ENCODE data around the gene WASF3. TPM values are rescaled to one million over a fixed set of nuclear protein-coding genes. Genes with fewer than 3 reads are reported as not detected.

WASF3 gene
- total RNA-seq, 1 experiment from 2014 or later, result 2.6 TPM

DNA sequence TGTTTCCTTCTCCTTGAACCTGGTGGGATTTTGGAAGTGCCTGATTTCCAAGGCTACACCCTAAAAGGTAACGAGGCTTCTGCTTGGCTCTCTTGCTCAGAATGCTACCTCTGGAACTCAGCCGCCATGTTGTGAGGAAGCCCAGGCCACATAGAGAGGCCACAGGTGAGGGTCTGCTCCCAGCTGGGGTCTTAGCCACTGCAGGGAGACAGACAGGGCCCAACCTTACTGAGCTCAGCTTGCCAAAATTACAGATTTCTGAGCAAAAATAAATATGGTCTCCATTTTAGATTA lies 141.7 kb downstream of the WASF3 start:
- Histone ChIP-seq H4K20me1 (ENCODE audit: low read length) (no peaks in the 10 kb centered on the region), H3K4me3 (ENCODE audit: low read length) (no peak overlapping the region), H3F3A (ENCODE audit: low read length, unreplicated experiment) (no peaks in the 10 kb centered on the region), H3K36me3 (ENCODE audit: low read depth, low read length) (no peaks in the 10 kb centered on the region), H3K27ac (ENCODE audit: low read length) (no peak overlapping the region), H3K79me2 (ENCODE audit: low read length) (no peaks in the 10 kb centered on the region), H3K9me2 (replicated peaks; ENCODE audit: low read length) (no peaks in the 10 kb centered on the region), H3K9ac (ENCODE audit: low read length) (no peak overlapping the region), H3K9me3 (ENCODE audit: low read length) (no peaks in the 10 kb centered on the region), H3K4me1 (ENCODE audit: insufficient read depth, low read length) (peaks cover 5% of the 10 kb centered on the region; the same call in 1 of the 2 replicates), H3K27me3 (ENCODE audit: low read length) (peaks cover 20% of the 10 kb centered on the region), H3K4me2 (ENCODE audit: low read length) (no peak overlapping the region), H2AFZ (ENCODE audit: low read length) (no peak overlapping the region)
- TF ChIP-seq EZH2 (IDR thresholded peaks at IDR 0.05; ENCODE audit: low read length, unreplicated experiment) (no peak), EZH2phosphoT487 (IDR thresholded peaks at IDR 0.05; ENCODE audit: borderline replicate concordance, low read length) (no peak)
- TF ChIP-seq, protein P1, sequence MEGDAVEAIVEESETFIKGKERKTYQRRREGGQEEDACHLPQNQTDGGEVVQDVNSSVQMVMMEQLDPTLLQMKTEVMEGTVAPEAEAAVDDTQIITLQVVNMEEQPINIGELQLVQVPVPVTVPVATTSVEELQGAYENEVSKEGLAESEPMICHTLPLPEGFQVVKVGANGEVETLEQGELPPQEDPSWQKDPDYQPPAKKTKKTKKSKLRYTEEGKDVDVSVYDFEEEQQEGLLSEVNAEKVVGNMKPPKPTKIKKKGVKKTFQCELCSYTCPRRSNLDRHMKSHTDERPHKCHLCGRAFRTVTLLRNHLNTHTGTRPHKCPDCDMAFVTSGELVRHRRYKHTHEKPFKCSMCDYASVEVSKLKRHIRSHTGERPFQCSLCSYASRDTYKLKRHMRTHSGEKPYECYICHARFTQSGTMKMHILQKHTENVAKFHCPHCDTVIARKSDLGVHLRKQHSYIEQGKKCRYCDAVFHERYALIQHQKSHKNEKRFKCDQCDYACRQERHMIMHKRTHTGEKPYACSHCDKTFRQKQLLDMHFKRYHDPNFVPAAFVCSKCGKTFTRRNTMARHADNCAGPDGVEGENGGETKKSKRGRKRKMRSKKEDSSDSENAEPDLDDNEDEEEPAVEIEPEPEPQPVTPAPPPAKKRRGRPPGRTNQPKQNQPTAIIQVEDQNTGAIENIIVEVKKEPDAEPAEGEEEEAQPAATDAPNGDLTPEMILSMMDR (conservative IDR thresholded peaks at IDR 0.05; ENCODE audit: low read depth, low read length), result no peak
- no TSS peak for BruUV-seq (replicated peaks)
- ATAC-seq (no peak), DNase-seq (no peak)
- CTCF ChIA-PET, result interaction anchor here (1.0 to 1.3 kb wide), 5 partner anchors 70 to 514 kb away, joined by 3 to 34 read pairs (median 4); no protein-coding TSS in a partner anchor
- POLR2A ChIA-PET (ENCODE audit: unreplicated experiment), result no interaction called here
- intact Hi-C loops (cut with micrococcal nuclease), result loop anchor here (5.0 kb wide), 1 partner anchor 202 kb away; no protein-coding TSS in a partner anchor

DNA sequence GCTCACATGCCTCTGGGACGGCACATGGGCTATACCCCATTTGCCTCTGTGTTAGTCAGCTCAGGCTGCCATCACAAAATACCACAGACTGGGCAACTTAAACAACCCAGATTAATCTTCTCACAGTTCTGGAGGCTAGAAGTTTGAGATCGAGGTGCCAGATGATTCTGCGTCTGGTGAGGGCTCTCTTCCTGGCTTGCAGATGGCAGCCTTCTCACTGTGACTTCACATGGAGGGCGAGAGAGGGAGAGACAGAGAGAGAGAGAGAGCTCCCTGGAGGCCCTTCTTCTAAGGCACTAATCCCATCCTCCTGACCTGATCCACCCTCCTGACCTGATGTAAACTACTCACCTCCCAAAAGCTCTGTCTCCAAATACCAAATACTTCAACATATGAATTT lies 148.1 kb downstream of the WASF3 start:
- TF ChIP-seq EZH2 (IDR thresholded peaks at IDR 0.05; ENCODE audit: low read length, unreplicated experiment) (no peak), EZH2phosphoT487 (IDR thresholded peaks at IDR 0.05; ENCODE audit: borderline replicate concordance, low read length) (no peak)
- TF ChIP-seq, protein P1 (conservative IDR thresholded peaks at IDR 0.05; ENCODE audit: low read depth, low read length), result no peak
- Histone ChIP-seq H3K4me1 (ENCODE audit: insufficient read depth, low read length) (no peaks in the 10 kb centered on the region), H3F3A (ENCODE audit: low read length, unreplicated experiment) (no peaks in the 10 kb centered on the region), H3K9ac (ENCODE audit: low read length) (no peak overlapping the region), H3K9me2 (replicated peaks; ENCODE audit: low read length) (no peaks in the 10 kb centered on the region), H4K20me1 (ENCODE audit: low read length) (no peaks in the 10 kb centered on the region), H3K4me3 (ENCODE audit: low read length) (no peak overlapping the region), H3K36me3 (ENCODE audit: low read depth, low read length) (no peaks in the 10 kb centered on the region), H3K9me3 (ENCODE audit: low read length) (no peaks in the 10 kb centered on the region), H3K79me2 (ENCODE audit: low read length) (no peaks in the 10 kb centered on the region), H3K27ac (ENCODE audit: low read length) (no peak overlapping the region), H3K27me3 (ENCODE audit: low read length) (peaks cover 27% of the 10 kb centered on the region), H2AFZ (ENCODE audit: low read length) (no peak overlapping the region), H3K4me2 (ENCODE audit: low read length) (no peak overlapping the region)
- intact Hi-C loops (cut with micrococcal nuclease), result loop anchor here (5.0 kb wide), 1 partner anchor 167 kb away; no protein-coding TSS in a partner anchor
- DNase-seq (no peak), ATAC-seq (no peak)
- CTCF ChIA-PET, result no interaction called here
- POLR2A ChIA-PET (ENCODE audit: unreplicated experiment), result no interaction called here
- no TSS peak for BruUV-seq (replicated peaks)

DNA sequence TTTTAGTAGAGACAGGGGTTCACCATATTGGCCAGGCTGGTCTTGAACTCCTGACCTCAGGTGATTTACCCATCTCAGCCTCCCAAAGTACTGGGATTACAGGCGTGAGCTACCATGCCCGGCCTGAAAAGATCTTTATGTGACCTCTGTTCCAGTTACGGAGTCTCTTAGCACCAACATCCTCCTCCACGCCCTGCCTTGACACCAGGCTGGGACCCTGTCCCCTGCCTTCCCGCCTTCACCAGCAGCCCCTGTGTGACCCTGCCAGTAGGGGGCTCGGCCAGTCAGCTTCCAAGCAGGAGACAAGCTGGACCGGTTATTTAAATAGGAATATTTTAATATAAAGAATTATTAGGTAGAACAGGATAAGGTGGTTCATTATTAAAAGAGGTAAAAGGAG lies 148.9 kb downstream of the WASF3 start:
- H4K20me1 ChIP-seq (ENCODE audit: low read length), result no peaks in the 10 kb centered on the region
- no peak for DNase-seq
- H3K36me3 ChIP-seq (ENCODE audit: low read depth, low read length), result no peaks in the 10 kb centered on the region
- no peak overlapping the region for H3K27ac ChIP-seq (ENCODE audit: low read length)
- intact Hi-C loops (cut with micrococcal nuclease), result loop anchor here (5.0 kb wide), 1 partner anchor 166 kb away; no protein-coding TSS in a partner anchor
- ChIA-PET CTCF (no interaction called here), POLR2A (ENCODE audit: unreplicated experiment) (no interaction called here)
- no peaks in the 10 kb centered on the region for H3K79me2 ChIP-seq (ENCODE audit: low read length)
- ATAC-seq, result no peak
- H3K27me3 ChIP-seq (ENCODE audit: low read length), result peaks cover 36% of the 10 kb centered on the region
- H2AFZ ChIP-seq (ENCODE audit: low read length), result no peak overlapping the region
- no peaks in the 10 kb centered on the region for H3K4me1 ChIP-seq (ENCODE audit: insufficient read depth, low read length)
- TF ChIP-seq, protein P1 (conservative IDR thresholded peaks at IDR 0.05; ENCODE audit: low read depth, low read length), result no peak
- TF ChIP-seq EZH2 (IDR thresholded peaks at IDR 0.05; ENCODE audit: low read length, unreplicated experiment) (no peak), EZH2phosphoT487 (IDR thresholded peaks at IDR 0.05; ENCODE audit: borderline replicate concordance, low read length) (no peak)
- no peaks in the 10 kb centered on the region for H3K9me3 ChIP-seq (ENCODE audit: low read length)
- H3K4me2 ChIP-seq (ENCODE audit: low read length), result no peak overlapping the region
- no peaks in the 10 kb centered on the region for H3K9me2 ChIP-seq (replicated peaks; ENCODE audit: low read length)
- no peak overlapping the region for H3K9ac ChIP-seq (ENCODE audit: low read length)
- BruUV-seq (replicated peaks), result no TSS peak
- no peaks in the 10 kb centered on the region for H3F3A ChIP-seq (ENCODE audit: low read length, unreplicated experiment)
- no peak overlapping the region for H3K4me3 ChIP-seq (ENCODE audit: low read length)

Data from PC-3 (cell line).